IMR-90 (cell line): ENCODE measurements around the gene RERE. TPM values are rescaled to one million over a fixed set of nuclear protein-coding genes. Genes with fewer than 3 reads are reported as not detected.

Source experiments
- ATAC-seq: fragments of 200-7000 bp; cut with Tn5 transposase; 2 replicates; pipeline ENCODE4 v1.9.1; 2020; ENCODE audit warnings: low read depth, mild to moderate bottlenecking, moderate library complexity
- BruUV-seq: library from RNA; stranded (reverse); fragments of 400-500 nt; replicated peaks from 2 replicates; lab custom pipeline; 2021; lab: Mats Ljungman, UMichigan
- CTCF ChIA-PET: fragments of 300-600 bp; formaldehyde crosslinking; extraction: SDS; loops from one replicate; lab custom pipeline; 2021; ENCODE audit warnings: antibody characterized with exemption; lab: Yijun Ruan, JAX
- POLR2A ChIA-PET: fragments of 300-600 bp; sonication (Branson Sonifier 250); formaldehyde crosslinking; loops from one replicate; lab custom pipeline; 2022; ENCODE audit warnings: antibody characterized with exemption; ENCODE audit not compliant: unreplicated experiment; lab: Charles Lee
- DNase-seq: peaks from one replicate; pipeline ENCODE4 v3.0.0; 2013
- H2AFZ ChIP-seq: replicated peaks from 2 replicates; pipeline ENCODE3; 2013; ENCODE audit warnings: low read length, mild to moderate bottlenecking; ENCODE audit not compliant: poor library complexity
- H2AK5ac ChIP-seq: 2 replicates; pipeline ENCODE4 v1.6.1; 2013; ENCODE audit warnings: low read depth, low read length, inconsistent platforms
- H2AK9ac ChIP-seq: replicated peaks from 2 replicates; pipeline ENCODE3; 2013; ENCODE audit warnings: mild to moderate bottlenecking, low read depth, low read length, moderate library complexity; ENCODE audit not compliant: poor library complexity
- H2BK120ac ChIP-seq: 2 replicates; pipeline ENCODE4 v1.6.1; 2013; ENCODE audit warnings: low read depth, low read length, inconsistent platforms
- H2BK15ac ChIP-seq: 3 replicates; pipeline ENCODE4 v1.6.1; 2013; ENCODE audit warnings: low read depth, low read length, inconsistent platforms
- H2BK20ac ChIP-seq: 2 replicates; pipeline ENCODE4 v1.6.1; 2013; ENCODE audit warnings: low read depth, mild to moderate bottlenecking, inconsistent platforms, low read length, moderate library complexity
- H2BK5ac ChIP-seq: 2 replicates; pipeline ENCODE4 v1.6.1; 2013; ENCODE audit warnings: mild to moderate bottlenecking, low read depth, low read length, inconsistent platforms; ENCODE audit not compliant: poor library complexity, severe bottlenecking
- H3K14ac ChIP-seq: replicated peaks from 2 replicates; pipeline ENCODE4 v1.6.1; 2013; ENCODE audit warnings: low read depth, low read length, inconsistent platforms
- H3K18ac ChIP-seq: 2 replicates; pipeline ENCODE4 v1.6.1; 2013; ENCODE audit warnings: low read depth, low read length, control low read depth
- H3K23ac ChIP-seq: 2 replicates; pipeline ENCODE4 v1.6.1; 2013; ENCODE audit warnings: low read depth, low read length, inconsistent platforms
- H3K27ac ChIP-seq: 2 replicates; pipeline ENCODE4 v1.5.1; 2013; ENCODE audit warnings: mild to moderate bottlenecking, control low read depth, low read length; ENCODE audit not compliant: insufficient read depth
- H3K27me3 ChIP-seq: 2 replicates; pipeline ENCODE4 v1.6.1; 2013; ENCODE audit warnings: low read length; ENCODE audit not compliant: control insufficient read depth, insufficient read depth
- H3K36me3 ChIP-seq: 2 replicates; pipeline ENCODE4 v1.6.1; 2013; ENCODE audit warnings: low read length, mixed read lengths; ENCODE audit not compliant: control insufficient read depth, insufficient read depth
- H3K4ac ChIP-seq: 2 replicates; pipeline ENCODE4 v1.6.1; 2013; ENCODE audit warnings: low read depth, low read length, inconsistent platforms
- H3K4me1 ChIP-seq: 2 replicates; pipeline ENCODE4 v1.6.1; 2013; ENCODE audit warnings: low read length, mixed read lengths; ENCODE audit not compliant: control insufficient read depth, insufficient read depth
- H3K4me2 ChIP-seq: 2 replicates; pipeline ENCODE4 v1.6.1; 2013; ENCODE audit warnings: low read depth, mild to moderate bottlenecking, control low read depth, low read length, moderate library complexity
- H3K4me3 ChIP-seq: 2 replicates; pipeline ENCODE4 v1.5.1; 2013; ENCODE audit warnings: low read depth, mild to moderate bottlenecking, control low read depth, low read length, moderate library complexity; ENCODE audit not compliant: insufficient read depth
- H3K56ac ChIP-seq: 2 replicates; pipeline ENCODE4 v1.6.1; 2013; ENCODE audit warnings: low read length, inconsistent platforms; ENCODE audit not compliant: insufficient read depth; ENCODE audit errors: extremely low read depth
- H3K79me1 ChIP-seq, 2 experiments: 2 replicates each; pipeline ENCODE4 v1.6.1; 2013; ENCODE audit warnings: low read length in 2 of 2, inconsistent platforms in 1 of 2, low read depth in 1 of 2
- H3K9ac ChIP-seq: 2 replicates; pipeline ENCODE4 v1.6.1; 2013; ENCODE audit warnings: low read depth, low read length, control low read depth
- H3K9me1 ChIP-seq: 2 replicates; pipeline ENCODE4 v1.6.1; 2013; ENCODE audit warnings: low read length, inconsistent platforms; ENCODE audit not compliant: insufficient read depth
- H3K9me3 ChIP-seq: 2 replicates; pipeline ENCODE4 v1.6.1; 2013; ENCODE audit warnings: low read length; ENCODE audit not compliant: control insufficient read depth, insufficient read depth
- H4K20me1 ChIP-seq: 2 replicates; pipeline ENCODE4 v1.6.1; 2013; ENCODE audit warnings: low read length, inconsistent platforms; ENCODE audit not compliant: insufficient read depth
- H4K5ac ChIP-seq: 2 replicates; pipeline ENCODE4 v1.6.1; 2013; ENCODE audit warnings: mild to moderate bottlenecking, low read depth, low read length, control low read depth
- H4K8ac ChIP-seq, 2 experiments: 2 replicates each; pipeline ENCODE4 v1.6.1; 2013; ENCODE audit warnings: low read depth in 2 of 2, low read length in 2 of 2, control low read depth in 1 of 2, inconsistent platforms in 1 of 2
- H4K91ac ChIP-seq: 2 replicates; pipeline ENCODE4 v1.6.1; 2013; ENCODE audit warnings: low read depth, low read length, inconsistent platforms; ENCODE audit not compliant: insufficient read depth
- BHLHE40 ChIP-seq: fragments of 150-350 bp; IDR thresholded peaks from 2 replicates; pipeline ENCODE4 v1.6.1; 2016; ENCODE audit warnings: mild to moderate bottlenecking, low read depth, low read length
- CEBPB ChIP-seq: IDR thresholded peaks from 2 replicates; pipeline ENCODE4 v1.6.1; 2012; ENCODE audit warnings: low read depth, low read length, improper control_type of control experiment
- CHD1 ChIP-seq: IDR thresholded peaks from 2 replicates; pipeline ENCODE4 v1.6.1; 2012; ENCODE audit warnings: low read depth, low read length, improper control_type of control experiment
- FOS ChIP-seq: fragments of 150-350 bp; IDR thresholded peaks from 2 replicates; pipeline ENCODE4 v1.6.1; 2016; ENCODE audit warnings: low read depth, low read length
- MAFK ChIP-seq: IDR thresholded peaks from 2 replicates; pipeline ENCODE4 v1.6.1; 2012; ENCODE audit warnings: low read depth, low read length, improper control_type of control experiment
- MAZ ChIP-seq: IDR thresholded peaks from 2 replicates; pipeline ENCODE4 v1.6.1; 2012; ENCODE audit warnings: low read depth, mild to moderate bottlenecking, low read length, improper control_type of control experiment, moderate library complexity, borderline replicate concordance
- MXI1 ChIP-seq: IDR thresholded peaks from 2 replicates; pipeline ENCODE4 v1.6.1; 2012; ENCODE audit warnings: low read depth, mild to moderate bottlenecking, low read length, moderate library complexity, borderline replicate concordance
- NFE2L2 ChIP-seq: fragments of 150-350 bp; IDR thresholded peaks from 2 replicates; pipeline ENCODE4 v1.6.1; 2016; ENCODE audit warnings: low read depth, mild to moderate bottlenecking, low read length
- POLR2A ChIP-seq: IDR thresholded peaks from 2 replicates; pipeline ENCODE4 v1.6.1; 2012; ENCODE audit warnings: mild to moderate bottlenecking, low read depth, low read length
- RAD21 ChIP-seq: IDR thresholded peaks from 2 replicates; pipeline ENCODE4 v1.6.1; 2012; ENCODE audit warnings: low read length, improper control_type of control experiment
- RCOR1 ChIP-seq: IDR thresholded peaks from 2 replicates; pipeline ENCODE4 v1.6.1; 2012; ENCODE audit warnings: mild to moderate bottlenecking, low read length, improper control_type of control experiment; ENCODE audit not compliant: insufficient replicate concordance
- RFX5 ChIP-seq: IDR thresholded peaks from 2 replicates; pipeline ENCODE4 v1.8.0; 2012; ENCODE audit warnings: low read depth, mild to moderate bottlenecking, low read length, moderate library complexity
- SMC3 ChIP-seq: fragments of 150-350 bp; IDR thresholded peaks from 2 replicates; pipeline ENCODE4 v1.6.1; 2016; ENCODE audit warnings: low read depth, mild to moderate bottlenecking, antibody characterized with exemption, low read length, moderate library complexity
- WGBS, 2 experiments: methylation state at CpG; one replicate each; pipeline versions ENCODE4 v1.1.5 to v1.1.7; 2013; ENCODE audit warnings: missing lambda C conversion rate in 2 of 2; ENCODE audit not compliant: insufficient read length in 1 of 2; ENCODE audit errors: extremely low coverage in 2 of 2; 5-methylcytosine and 5-hydroxymethylcytosine counted together
- dilution Hi-C: fragments of 300-500 bp; cut with HindIII; formaldehyde crosslinking; loops from one replicate; pipeline ENCODE4 v1.14.3; 2018; ENCODE audit warnings: low sequenced_read_pairs; ENCODE audit not compliant: unreplicated experiment
- in situ Hi-C: fragments of 300-500 bp; cut with MboI; formaldehyde crosslinking; loops from 3 replicates; pipeline ENCODE4 v1.14.3; 2019; ENCODE audit warnings: low sequenced_read_pairs, inconsistent platforms, mixed read lengths
- intact Hi-C: fragments of 100-400 bp; cut with micrococcal nuclease; formaldehyde crosslinking; loops from 2 replicates; pipeline ENCODE4 v1.10.0; 2022
- polyA plus RNA-seq, 3 experiments: library from polyadenylated mRNA; depleted of rRNA; stranded (reverse); fragments of >200 nt; gene quantifications; 2 replicates each; pipeline ENCODE4 v1.2.3, GENCODE V29; 2012; ENCODE audit warnings: low replicate concordance in 1 of 3
- total RNA-seq: library from RNA; depleted of rRNA; stranded (reverse); fragments of >200 nt; gene quantifications from 2 replicates; pipeline ENCODE4 v1.2.3, GENCODE V29; 2012
- TF ChIP-seq, protein P1 (sequence below): conservative IDR thresholded peaks from 2 replicates; pipeline ENCODE4 v1.5.1; 2012; ENCODE audit warnings: mild to moderate bottlenecking, low read depth, low read length, improper control_type of control experiment
- TF ChIP-seq, protein P2 (sequence below): fragments of 150-350 bp; IDR thresholded peaks from 2 replicates; pipeline ENCODE4 v1.6.1; 2017; ENCODE audit warnings: mild to moderate bottlenecking, antibody characterized with exemption, low read length, low read depth
- TF ChIP-seq, protein P3 (sequence below): fragments of 150-350 bp; IDR thresholded peaks from 2 replicates; pipeline ENCODE4 v1.6.1; 2016; ENCODE audit warnings: low read depth, mild to moderate bottlenecking, low read length, moderate library complexity, borderline replicate concordance

RERE gene
- total and polyA plus RNA-seq, 2 of the 4 experiments (the other 2 are of a cell fraction) = 11.5 to 25.1 TPM

DNA sequence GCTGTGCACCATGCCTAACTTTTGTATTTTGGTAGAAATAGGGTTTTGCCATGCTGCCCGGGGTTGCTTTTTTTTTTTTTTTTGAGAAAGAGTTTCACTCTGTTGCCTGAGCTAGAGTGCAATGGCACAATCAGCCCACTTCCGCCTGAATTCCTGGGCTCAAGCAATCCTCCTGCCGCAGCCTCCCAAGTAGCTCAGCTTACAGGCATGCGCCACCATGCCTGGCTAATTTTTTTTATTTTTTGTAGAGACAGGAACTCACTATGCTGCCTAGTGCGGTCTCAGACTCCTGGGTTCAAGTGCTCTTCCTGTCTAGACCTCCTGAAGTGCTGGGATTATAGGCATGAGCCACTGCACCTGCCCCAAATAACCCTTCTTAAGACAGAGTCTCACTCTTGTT is 346.0 kb downstream of the RERE start:
- no peak overlapping the region for H2AK9ac ChIP-seq
- H3K9me1 ChIP-seq = peaks cover 11% of the 10 kb centered on the region
- no peak overlapping the region for H3K23ac ChIP-seq
- no peak overlapping the region for H3K27ac ChIP-seq
- peaks cover 4% of the 10 kb centered on the region; the same call in 1 of the 2 replicates for H4K20me1 ChIP-seq
- dilution Hi-C loops (no loop called here), intact Hi-C loops (no loop called here), in situ Hi-C loops (no loop called here)
- H3K27me3 ChIP-seq = no peaks in the 10 kb centered on the region
- no peak overlapping the region for H3K9ac ChIP-seq
- H3K4me3 ChIP-seq = no peak overlapping the region
- H2BK5ac ChIP-seq = no peak overlapping the region
- POLR2A ChIA-PET = no interaction called here
- no peak overlapping the region for H2BK15ac ChIP-seq
- TF ChIP-seq NFE2L2 (no peak), SMC3 (no peak), CEBPB (no peak), RCOR1 (no peak), RAD21 (no peak), CHD1 (no peak), MXI1 (no peak), MAFK (no peak), POLR2A (no peak), MAZ (no peak), BHLHE40 (no peak), RFX5 (no peak), FOS (no peak)
- TF ChIP-seq, protein P1, sequence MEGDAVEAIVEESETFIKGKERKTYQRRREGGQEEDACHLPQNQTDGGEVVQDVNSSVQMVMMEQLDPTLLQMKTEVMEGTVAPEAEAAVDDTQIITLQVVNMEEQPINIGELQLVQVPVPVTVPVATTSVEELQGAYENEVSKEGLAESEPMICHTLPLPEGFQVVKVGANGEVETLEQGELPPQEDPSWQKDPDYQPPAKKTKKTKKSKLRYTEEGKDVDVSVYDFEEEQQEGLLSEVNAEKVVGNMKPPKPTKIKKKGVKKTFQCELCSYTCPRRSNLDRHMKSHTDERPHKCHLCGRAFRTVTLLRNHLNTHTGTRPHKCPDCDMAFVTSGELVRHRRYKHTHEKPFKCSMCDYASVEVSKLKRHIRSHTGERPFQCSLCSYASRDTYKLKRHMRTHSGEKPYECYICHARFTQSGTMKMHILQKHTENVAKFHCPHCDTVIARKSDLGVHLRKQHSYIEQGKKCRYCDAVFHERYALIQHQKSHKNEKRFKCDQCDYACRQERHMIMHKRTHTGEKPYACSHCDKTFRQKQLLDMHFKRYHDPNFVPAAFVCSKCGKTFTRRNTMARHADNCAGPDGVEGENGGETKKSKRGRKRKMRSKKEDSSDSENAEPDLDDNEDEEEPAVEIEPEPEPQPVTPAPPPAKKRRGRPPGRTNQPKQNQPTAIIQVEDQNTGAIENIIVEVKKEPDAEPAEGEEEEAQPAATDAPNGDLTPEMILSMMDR = no peak
- TF ChIP-seq, protein P2, sequence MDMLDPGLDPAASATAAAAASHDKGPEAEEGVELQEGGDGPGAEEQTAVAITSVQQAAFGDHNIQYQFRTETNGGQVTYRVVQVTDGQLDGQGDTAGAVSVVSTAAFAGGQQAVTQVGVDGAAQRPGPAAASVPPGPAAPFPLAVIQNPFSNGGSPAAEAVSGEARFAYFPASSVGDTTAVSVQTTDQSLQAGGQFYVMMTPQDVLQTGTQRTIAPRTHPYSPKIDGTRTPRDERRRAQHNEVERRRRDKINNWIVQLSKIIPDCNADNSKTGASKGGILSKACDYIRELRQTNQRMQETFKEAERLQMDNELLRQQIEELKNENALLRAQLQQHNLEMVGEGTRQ = no peak
- TF ChIP-seq, protein P3, sequence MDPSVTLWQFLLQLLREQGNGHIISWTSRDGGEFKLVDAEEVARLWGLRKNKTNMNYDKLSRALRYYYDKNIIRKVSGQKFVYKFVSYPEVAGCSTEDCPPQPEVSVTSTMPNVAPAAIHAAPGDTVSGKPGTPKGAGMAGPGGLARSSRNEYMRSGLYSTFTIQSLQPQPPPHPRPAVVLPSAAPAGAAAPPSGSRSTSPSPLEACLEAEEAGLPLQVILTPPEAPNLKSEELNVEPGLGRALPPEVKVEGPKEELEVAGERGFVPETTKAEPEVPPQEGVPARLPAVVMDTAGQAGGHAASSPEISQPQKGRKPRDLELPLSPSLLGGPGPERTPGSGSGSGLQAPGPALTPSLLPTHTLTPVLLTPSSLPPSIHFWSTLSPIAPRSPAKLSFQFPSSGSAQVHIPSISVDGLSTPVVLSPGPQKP = no peak
- ATAC-seq = no peak
- H4K8ac ChIP-seq = no peak overlapping the region
- no peak overlapping the region for H4K91ac ChIP-seq
- H2BK120ac ChIP-seq = no peak overlapping the region
- H3K36me3 ChIP-seq = no peaks in the 10 kb centered on the region
- H3K79me1 ChIP-seq = peaks cover 40 to 44% of the 10 kb centered on the region in 2 experiments
- H3K4me1 ChIP-seq = peaks cover 7% of the 10 kb centered on the region
- no peak overlapping the region for H2AK5ac ChIP-seq
- BruUV-seq = no TSS peak
- no peak overlapping the region for H3K56ac ChIP-seq
- no peak overlapping the region for H2BK20ac ChIP-seq
- no peak overlapping the region for H3K4me2 ChIP-seq
- H3K18ac ChIP-seq = no peak overlapping the region
- CTCF ChIA-PET = no interaction called here
- no peak overlapping the region for H3K14ac ChIP-seq
- no peaks in the 10 kb centered on the region for H3K9me3 ChIP-seq
- no peak overlapping the region for H4K5ac ChIP-seq
- H3K4ac ChIP-seq = no peak overlapping the region
- WGBS, 2 experiments = 100% methylated on average over 2 of the region's 5 CpGs; no CpG with 5 or more reads in 1 of the 2 experiments
- no peak overlapping the region for H2AFZ ChIP-seq
- DNase-seq = no peak
